IPS DF 19.7 (cell line): ENCODE results near the gene FPGS.

ENCODE experiments used
- DNase-seq: peaks from one replicate; pipeline ENCODE4 v3.0.0-alpha.2; 2013; ENCODE audit warnings: low read depth, low spot score

Gene FPGS

GRCh38 chr9:127858041-127858512 is 55.4 kb downstream of the FPGS start:
- DNase-seq = no peak

DNA sequence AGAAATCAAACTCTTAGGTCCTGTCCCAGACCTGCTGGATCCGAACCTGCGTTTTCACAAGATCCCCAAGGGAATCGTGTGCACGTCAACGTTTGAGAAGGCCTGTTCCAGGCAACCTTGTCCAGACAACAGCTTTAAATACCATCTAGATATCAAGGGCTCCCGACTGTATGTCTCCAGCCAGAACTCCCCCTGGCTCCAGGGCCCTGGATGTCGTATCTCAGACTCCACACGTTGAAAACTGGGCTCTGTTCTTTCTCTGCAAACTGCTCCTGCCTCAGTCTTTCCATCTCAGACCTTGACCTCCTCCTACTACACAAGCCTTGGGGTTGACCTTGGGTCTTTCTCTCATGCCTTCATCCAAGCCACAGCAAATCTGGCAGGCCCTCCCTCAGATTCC is 57.6 kb downstream of the FPGS start:
- DNase-seq = no peak

- DNase-seq = no peak
Observed at GRCh38 chr9:127860779-127861178, 58.1 kb downstream of the FPGS start.

GRCh38 chr9:127862075-127863011 is 59.7 kb downstream of the FPGS start:
- DNase-seq = no peak

- no peak for DNase-seq
Observed at GRCh38 chr9:127863191-127863621, 60.5 kb downstream of the FPGS start.
